H1 (cell line): ENCODE measurements around the gene OGFR. TPM values are rescaled to one million over a fixed set of nuclear protein-coding genes. Genes with fewer than 3 reads are reported as not detected.

ENCODE experiments used
- POU5F1 ChIP-seq: IDR thresholded peaks from 2 replicates; pipeline ENCODE4 v1.6.1; 2011; ENCODE audit warnings: low read depth, mild to moderate bottlenecking, low read length, moderate library complexity
- polyA plus RNA-seq, 7 experiments: library from polyadenylated mRNA; depleted of rRNA in 3 of 7; stranded (reverse) in 5 of 7; unstranded in 2 of 7; fragments of >200 nt in 5 of 7; fragments of 200-250 nt in 2 of 7; gene quantifications; 1 replicate in 5 of 7; 2 replicates in 1 of 7; 4 replicates in 1 of 7; pipeline versions ENCODE4 v1.2.1 to v1.2.3, GENCODE V29; 2011 to 2013; ENCODE audit warnings: missing spikeins in 2 of 7, mixed read lengths in 2 of 7
- total RNA-seq: library from RNA; stranded (reverse); fragmentation: NEBNext Ultra II Directional; extraction: Animal tissue kit (Norgen Biotek cat#: 25700); gene quantifications from 2 replicates; pipeline ENCODE4 v1.2.1, GENCODE V29; 2021
- TF ChIP-seq, protein P1 (sequence below), 3 experiments: IDR thresholded peaks; 1 replicate in 2 of 3; 2 replicates in 1 of 3; pipeline versions ENCODE4 v1.5.1 to v1.6.1; 2011; ENCODE audit warnings: low read length in 3 of 3, mild to moderate bottlenecking in 3 of 3, inconsistent platforms in 2 of 3, low read depth in 1 of 3, moderate library complexity in 1 of 3; ENCODE audit not compliant: insufficient read depth in 1 of 3; ENCODE audit errors: control extremely low read depth in 1 of 3

The OGFR gene
- total and polyA plus RNA-seq, 2 of the 8 experiments (the other 6 are each of a cell fraction or from before 2014, with no cell fraction given), result 13.9 to 25.1 TPM

- TF ChIP-seq, protein P1, sequence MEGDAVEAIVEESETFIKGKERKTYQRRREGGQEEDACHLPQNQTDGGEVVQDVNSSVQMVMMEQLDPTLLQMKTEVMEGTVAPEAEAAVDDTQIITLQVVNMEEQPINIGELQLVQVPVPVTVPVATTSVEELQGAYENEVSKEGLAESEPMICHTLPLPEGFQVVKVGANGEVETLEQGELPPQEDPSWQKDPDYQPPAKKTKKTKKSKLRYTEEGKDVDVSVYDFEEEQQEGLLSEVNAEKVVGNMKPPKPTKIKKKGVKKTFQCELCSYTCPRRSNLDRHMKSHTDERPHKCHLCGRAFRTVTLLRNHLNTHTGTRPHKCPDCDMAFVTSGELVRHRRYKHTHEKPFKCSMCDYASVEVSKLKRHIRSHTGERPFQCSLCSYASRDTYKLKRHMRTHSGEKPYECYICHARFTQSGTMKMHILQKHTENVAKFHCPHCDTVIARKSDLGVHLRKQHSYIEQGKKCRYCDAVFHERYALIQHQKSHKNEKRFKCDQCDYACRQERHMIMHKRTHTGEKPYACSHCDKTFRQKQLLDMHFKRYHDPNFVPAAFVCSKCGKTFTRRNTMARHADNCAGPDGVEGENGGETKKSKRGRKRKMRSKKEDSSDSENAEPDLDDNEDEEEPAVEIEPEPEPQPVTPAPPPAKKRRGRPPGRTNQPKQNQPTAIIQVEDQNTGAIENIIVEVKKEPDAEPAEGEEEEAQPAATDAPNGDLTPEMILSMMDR (IDR thresholded peaks at IDR 0.05; ENCODE audit: control extremely low read depth in 1 of 3, insufficient read depth in 1 of 3, low read depth in 1 of 3, low read length in 3 of 3), result no peak
- no peak for TF ChIP-seq POU5F1
These were observed 23.9 kb upstream of the OGFR start (continued) for GRCh38 chr20:62780696-62781095.
